ENCODE results near the gene ZNF618.

- TF ChIP-seq CTCF (conservative IDR thresholded peaks at IDR 0.05; ENCODE audit: low read length) (no peak), EZH2phosphoT487 (IDR thresholded peaks at IDR 0.05; ENCODE audit: borderline replicate concordance, low read depth, low read length) (no peak)
Observed at GRCh38 chr9:114087721-114088120, 211.6 kb downstream of the ZNF618 start.
